SK-N-DZ (cell line): ENCODE results near the gene MECP2.
"Not testable (repeated sequence)": the region's sequence is repeated elsewhere in the genome, so short reads cannot be mapped to it uniquely, and the experiment has no call there.

Experiments used
- DNase-seq: peaks from one replicate; pipeline ENCODE4 v3.0.0-alpha.2; 2015; ENCODE audit warnings: low spot score

Gene MECP2

GRCh38 chrX:154017766-154018517 is 79.6 kb downstream of the MECP2 start:
- DNase-seq, result no peak

- DNase-seq, result no peak
Observed at GRCh38 chrX:154016366-154017076, 81.0 kb downstream of the MECP2 start.

- no peak for DNase-seq
Observed at GRCh38 chrX:154015581-154016264, 81.8 kb downstream of the MECP2 start.

GRCh38 chrX:154014429-154015380 is 82.8 kb downstream of the MECP2 start:
- DNase-seq, result no peak

GRCh38 chrX:154013614-154014360 is 83.7 kb downstream of the MECP2 start:
- DNase-seq, result peak; percentile 35

- no peak for DNase-seq
Observed at GRCh38 chrX:154013001-154013421, 84.5 kb downstream of the MECP2 start.

- no peak for DNase-seq
Observed at GRCh38 chrX:154012336-154012991, 85.1 kb downstream of the MECP2 start.

GRCh38 chrX:154011376-154012335 is 85.9 kb downstream of the MECP2 start:
- DNase-seq, result no peak

GRCh38 chrX:154010330-154011087 is 87.0 kb downstream of the MECP2 start:
- no peak for DNase-seq

- no peak for DNase-seq
Observed at GRCh38 chrX:154008521-154008920, 89.0 kb downstream of the MECP2 start.

- DNase-seq, result no peak
Observed at GRCh38 chrX:154006947-154007346, 90.6 kb downstream of the MECP2 start.

- no peak for DNase-seq
Observed at GRCh38 chrX:154004315-154004714, 93.2 kb downstream of the MECP2 start.

- peak; percentile 56 for DNase-seq
Observed at GRCh38 chrX:154002215-154002719, 95.2 kb downstream of the MECP2 start.

- DNase-seq, result no peak
Observed at GRCh38 chrX:154000051-154000450, 97.5 kb downstream of the MECP2 start.

GRCh38 chrX:153999359-154000037 is 98.0 kb downstream of the MECP2 start:
- DNase-seq, result no peak

GRCh38 chrX:153995504-153995903 is 102.0 kb downstream of the MECP2 start:
- no peak for DNase-seq

- not testable (repeated sequence) for DNase-seq
Observed at GRCh38 chrX:153994398-153994797, 103.1 kb downstream of the MECP2 start.
